ENCODE measurements around the gene PARP2. TPM values are rescaled to one million over a fixed set of nuclear protein-coding genes. Genes with fewer than 3 reads are reported as not detected.

PARP2 gene
- polyA plus RNA-seq, 1 donor from 2014 or later, result 78.7 TPM

- Histone ChIP-seq H4K20me1 (ENCODE audit: insufficient read depth) (no peaks in the 10 kb centered on the region), H3K27me3 (ENCODE audit: insufficient read depth, low read depth, low read length) (no peaks in the 10 kb centered on the region), H3K9ac (ENCODE audit: low read length) (no peak overlapping the region), H3K9me3 (ENCODE audit: low read length) (no peaks in the 10 kb centered on the region), H3K27ac (ENCODE audit: low read length) (no peak overlapping the region), H3K79me2 (replicated peaks; ENCODE audit: insufficient read depth, low read length) (no peaks in the 10 kb centered on the region), H3K4me2 (ENCODE audit: low read length) (no peak overlapping the region), H2AFZ (ENCODE audit: low read depth, low read length) (no peak overlapping the region), H3K36me3 (ENCODE audit: insufficient read depth, low read length) (no peaks in the 10 kb centered on the region), H3F3A (ENCODE audit: insufficient read depth, low read length, poor library complexity, severe bottlenecking) (no peaks in the 10 kb centered on the region), H3K9me2 (ENCODE audit: insufficient read depth, low read length) (no peaks in the 10 kb centered on the region), H3K4me3 (ENCODE audit: low read length) (no peak overlapping the region)
- TF ChIP-seq REST (IDR thresholded peaks at IDR 0.05; ENCODE audit: borderline replicate concordance) (no peak), CTCF (IDR thresholded peaks at IDR 0.05; ENCODE audit: poor library complexity, severe bottlenecking) (no peak), EZH2 (IDR thresholded peaks at IDR 0.05; ENCODE audit: borderline replicate concordance, insufficient read depth, low read length, poor library complexity, severe bottlenecking) (no peak), RAD21 (conservative IDR thresholded peaks at IDR 0.05) (no peak), EP300 (conservative IDR thresholded peaks at IDR 0.05; ENCODE audit: poor library complexity, severe bottlenecking) (no peak), POLR2AphosphoS5 (IDR thresholded peaks at IDR 0.05) (no peak), TAF1 (IDR thresholded peaks at IDR 0.05; ENCODE audit: low read depth) (no peak), MXI1 (conservative IDR thresholded peaks at IDR 0.05; ENCODE audit: poor library complexity, severe bottlenecking) (no peak), SMC3 (conservative IDR thresholded peaks at IDR 0.05; ENCODE audit: poor library complexity) (no peak)
Measured at GRCh38 chr14:20383032-20383431, 39.6 kb downstream of the PARP2 start.

- Histone ChIP-seq H3K9me2 (ENCODE audit: insufficient read depth, low read length) (no peaks in the 10 kb centered on the region), H3K4me3 (ENCODE audit: low read length) (no peak overlapping the region), H4K20me1 (ENCODE audit: insufficient read depth) (no peaks in the 10 kb centered on the region), H3K4me2 (ENCODE audit: low read length) (no peak overlapping the region), H3K79me2 (replicated peaks; ENCODE audit: insufficient read depth, low read length) (no peaks in the 10 kb centered on the region), H2AFZ (ENCODE audit: low read depth, low read length) (no peak overlapping the region), H3K36me3 (ENCODE audit: insufficient read depth, low read length) (no peaks in the 10 kb centered on the region), H3F3A (ENCODE audit: insufficient read depth, low read length, poor library complexity, severe bottlenecking) (no peaks in the 10 kb centered on the region), H3K9me3 (ENCODE audit: low read length) (no peaks in the 10 kb centered on the region), H3K27me3 (ENCODE audit: insufficient read depth, low read depth, low read length) (no peaks in the 10 kb centered on the region), H3K27ac (ENCODE audit: low read length) (no peak overlapping the region), H3K9ac (ENCODE audit: low read length) (no peak overlapping the region)
- no peak for TF ChIP-seq TAF1 (IDR thresholded peaks at IDR 0.05; ENCODE audit: low read depth)
- TF ChIP-seq SMC3 (conservative IDR thresholded peaks at IDR 0.05; ENCODE audit: poor library complexity), result no peak
- TF ChIP-seq RAD21 (conservative IDR thresholded peaks at IDR 0.05), result no peak
- TF ChIP-seq MXI1 (conservative IDR thresholded peaks at IDR 0.05; ENCODE audit: poor library complexity, severe bottlenecking), result no peak
- no peak for TF ChIP-seq POLR2AphosphoS5 (IDR thresholded peaks at IDR 0.05)
Measured at GRCh38 chr14:20383636-20384035, 40.2 kb downstream of the PARP2 start.
